K562 (cell line): Measurements from ENCODE around the gene ANKLE2. TPM values are rescaled to one million over a fixed set of nuclear protein-coding genes. Genes with fewer than 3 reads are reported as not detected.

Source experiments
- ARNT ChIP-seq, 2 experiments: fragments of 450-650 bp; IDR thresholded peaks; 2 replicates each; pipeline ENCODE4 v1.6.1; 2016; ENCODE audit warnings: mild to moderate bottlenecking in 1 of 2
- BACH1 ChIP-seq: fragments of 200-800 bp; sonication (Bioruptor generic); IDR thresholded peaks from 2 replicates; pipeline ENCODE4 v1.6.1; 2016; ENCODE audit warnings: missing genetic modification characterization, missing compliant biosample characterization
- ETS1 ChIP-seq: conservative IDR thresholded peaks from 2 replicates; pipeline ENCODE4 v1.6.1; 2011; ENCODE audit warnings: low read depth, mild to moderate bottlenecking, low read length; ENCODE audit not compliant: control insufficient read depth
- HLTF ChIP-seq: fragments of 450-650 bp; IDR thresholded peaks from 2 replicates; pipeline ENCODE4 v1.6.1; 2016
- KDM5B ChIP-seq: fragments of 200-600 bp; sonication (generic); IDR thresholded peaks from 2 replicates; pipeline ENCODE4 v1.6.1; 2012; ENCODE audit warnings: low read depth, mild to moderate bottlenecking, moderate library complexity, low read length, control low read depth, inconsistent platforms; ENCODE audit not compliant: insufficient replicate concordance
- PHF20 ChIP-seq: fragments of 450-650 bp; IDR thresholded peaks from 2 replicates; pipeline ENCODE4 v1.6.1; 2018; ENCODE audit not compliant: partially characterized antibody
- SMARCA4 ChIP-seq: fragments of 450-650 bp; IDR thresholded peaks from 2 replicates; pipeline ENCODE4 v1.6.1; 2016
- ZBTB17 ChIP-seq: fragments of 450-650 bp; formaldehyde crosslinking; IDR thresholded peaks from 2 replicates; pipeline ENCODE4 v1.4.0; 2020; ENCODE audit warnings: mild to moderate bottlenecking
- ZEB2 ChIP-seq: fragments of 450-650 bp; IDR thresholded peaks from 2 replicates; pipeline ENCODE4 v1.6.1; 2016
- ZFX ChIP-seq: sonication (generic); formaldehyde crosslinking; IDR thresholded peaks from 2 replicates; pipeline ENCODE4 v1.8.0; 2022; ENCODE audit warnings: mild to moderate bottlenecking, missing genetic modification reagents, moderate library complexity
- ZNF197 ChIP-seq: fragments of 200-800 bp; sonication (Bioruptor generic); IDR thresholded peaks from 2 replicates; pipeline ENCODE4 v1.6.1; 2016; ENCODE audit warnings: low read depth, missing genetic modification characterization, missing compliant biosample characterization
- ZNF232 ChIP-seq: sonication (generic); formaldehyde crosslinking; IDR thresholded peaks from 2 replicates; pipeline ENCODE4 v1.8.0; 2022; ENCODE audit warnings: mild to moderate bottlenecking, missing genetic modification reagents
- ZNF407 ChIP-seq: fragments of 450-650 bp; IDR thresholded peaks from 2 replicates; pipeline ENCODE4 v1.6.1; 2016; ENCODE audit warnings: low read depth
- ZNF41 ChIP-seq: fragments of 250-450 bp; sonication (Bioruptor Pico); conservative IDR thresholded peaks from 2 replicates; pipeline ENCODE4 v1.4.0; 2020; ENCODE audit warnings: mild to moderate bottlenecking
- ZNF449 ChIP-seq: fragments of 250-450 bp; sonication (Bioruptor Pico); IDR thresholded peaks from 2 replicates; pipeline ENCODE4 v1.8.0; 2022; ENCODE audit warnings: moderate library complexity, mild to moderate bottlenecking, inconsistent platforms
- polyA plus RNA-seq, 8 experiments: library from polyadenylated mRNA; depleted of rRNA in 4 of 8; stranded (reverse) in 5 of 8; unstranded in 3 of 8; fragments of >200 nt; fragmentation: Nextera tagmentation in 2 of 8; fragmentation: Illumina TruSeq in 1 of 8; extraction: Ambion mirVana in 2 of 8; extraction: Trizol in 1 of 8; gene quantifications; 2 replicates each; pipeline versions ENCODE4 v1.2.1 to v1.2.3, GENCODE V29; 2011 to 2014; ENCODE audit warnings: inconsistent platforms in 1 of 8, missing spikeins in 1 of 8
- total RNA-seq, 7 experiments: library from RNA; depleted of rRNA in 6 of 7; stranded (reverse); fragments of >200 nt in 6 of 7; fragmentation: Illumina TruSeq in 2 of 7; extraction: Trizol in 2 of 7; gene quantifications; 2 replicates each; pipeline versions ENCODE4 v1.2.1 to v1.2.3, GENCODE V29; 2011 to 2021; ENCODE audit warnings: low replicate concordance in 1 of 7

ANKLE2 gene
- total and polyA plus RNA-seq, 9 of the 15 experiments (the other 6 are each of a cell fraction or from before 2014, with no cell fraction given): 3.2 to 57.7 (median 45.6) TPM

GRCh38 chr12:132761921-132762583, 420 bp upstream of the ANKLE2 start (continued):
- TF ChIP-seq ZNF407 (no peak), ETS1 (no peak), ZNF232 (CRISPR knock-in tag) (no peak), HLTF (no peak), ZNF449 (no peak), BACH1 (tag) (no peak), ZNF41 (CRISPR knock-in tag) (no peak), ARNT (IDR thresholded peaks at IDR 0.05) (no peak), ZEB2 (0 out of 2 replicates have a peak, but pooled peaks have one; percentile 17), ZBTB17 (CRISPR knock-in tag) (peak; percentile 55; the same call in 1 of the 2 replicates), KDM5B (peak; percentile 92), PHF20 (peak; percentile 63), ZFX (peak; percentile 98), ZNF197 (CRISPR knock-in tag) (no peak), SMARCA4 (peak; percentile 51)
